HCT116 (cell line): ENCODE results near the gene GSN. TPM values are rescaled to one million over a fixed set of nuclear protein-coding genes. Genes with fewer than 3 reads are reported as not detected.

Source experiments
- ATAC-seq: fragments of 200-7000 bp; cut with Tn5 transposase; 2 replicates; pipeline ENCODE4 v1.9.1; 2020; ENCODE audit warnings: mild to moderate bottlenecking, moderate library complexity
- BruUV-seq: library from RNA; stranded (reverse); fragments of 400-500 nt; replicated peaks from 2 replicates; lab custom pipeline; 2021; lab: Mats Ljungman, UMichigan
- CTCF ChIA-PET: fragments of 300-600 bp; sonication (Branson Sonifier 250); formaldehyde crosslinking; loops from one replicate; lab custom pipeline; 2021; ENCODE audit warnings: antibody characterized with exemption; lab: Charles Lee
- POLR2A ChIA-PET: fragments of 300-600, 350-600 bp; sonication (Branson Sonifier 250); formaldehyde crosslinking; loops from one replicate; lab custom pipeline; 2021; ENCODE audit warnings: antibody characterized with exemption; lab: Charles Lee
- RAD21 ChIA-PET, 2 experiments: fragments of 300-600 bp; sonication (Branson Sonifier 250); formaldehyde crosslinking; loops; one replicate each; lab custom pipeline; 2023; ENCODE audit warnings: low total read pairs in 2 of 2; ENCODE audit not compliant: uncharacterized antibody in 2 of 2, unreplicated experiment in 2 of 2, low non-redundant PET in 1 of 2; lab: Charles Lee
- DNase-seq: peaks from one replicate; pipeline ENCODE4 v3.0.0-alpha.2; 2010; ENCODE audit warnings: low read depth, low spot score
- H2AFZ ChIP-seq: fragments of 200-600 bp; shearing (Covaris generic), sonication (generic); 2 replicates; pipeline ENCODE4 v1.6.1; 2017; ENCODE audit warnings: low read depth, mixed run types, mixed read lengths, antibody characterized with exemption, low read length; ENCODE audit not compliant: poor library complexity, severe bottlenecking
- H3K27ac ChIP-seq: 2 replicates; pipeline ENCODE4 v1.5.1; 2012; ENCODE audit warnings: low read depth, low read length
- H3K27me3 ChIP-seq: fragments of 200-600 bp; sonication (generic); 2 replicates; pipeline ENCODE4 v1.6.1; 2016; ENCODE audit warnings: mixed run types, low read length, mixed read lengths; ENCODE audit not compliant: insufficient read depth
- H3K36me3 ChIP-seq, 2 experiments: fragments of 200-500 bp in 1 of 2; fragments of 200-600 bp in 1 of 2; sonication (Bioruptor generic) in 1 of 2; sonication (generic) in 1 of 2; 2 replicates each; pipeline versions ENCODE4 v1.5.1 to v1.6.1; 2014 to 2016; ENCODE audit warnings: low read length in 2 of 2, inconsistent platforms in 1 of 2, mixed read lengths in 1 of 2, mixed run types in 1 of 2; ENCODE audit not compliant: insufficient read depth in 2 of 2, control insufficient read depth in 1 of 2
- H3K4me1 ChIP-seq, 2 experiments: fragments of 200-600 bp in 1 of 2; sonication (generic) in 1 of 2; 2 replicates each; pipeline versions ENCODE4 v1.5.1 to v1.6.1; 2012 to 2017; ENCODE audit warnings: low read length in 2 of 2, inconsistent platforms in 1 of 2, mild to moderate bottlenecking in 1 of 2, mixed read lengths in 1 of 2, mixed run types in 1 of 2, moderate library complexity in 1 of 2; ENCODE audit not compliant: insufficient read depth in 2 of 2, control insufficient read depth in 1 of 2
- H3K4me2 ChIP-seq: fragments of 200-600 bp; sonication (generic); 2 replicates; pipeline ENCODE4 v1.6.1; 2017; ENCODE audit warnings: mixed run types, low read length, mixed read lengths
- H3K4me3 ChIP-seq, 2 experiments: fragments of 200-600 bp in 1 of 2; sonication (generic) in 1 of 2; replicated peaks in 1 of 2; 2 replicates each; pipeline ENCODE4 v1.5.1; 2011 to 2016; ENCODE audit warnings: low read length in 2 of 2, control low read depth in 1 of 2, low read depth in 1 of 2, mild to moderate bottlenecking in 1 of 2, mixed read lengths in 1 of 2, mixed run types in 1 of 2
- H3K79me2 ChIP-seq: fragments of 200-600 bp; sonication (generic); 2 replicates; pipeline ENCODE4 v1.6.1; 2017; ENCODE audit warnings: mild to moderate bottlenecking, mixed run types, low read length, moderate library complexity, mixed read lengths; ENCODE audit not compliant: insufficient read depth
- H3K9ac ChIP-seq: fragments of 200-600 bp; sonication (generic); 2 replicates; pipeline ENCODE4 v1.6.1; 2016; ENCODE audit warnings: low read length, mixed read lengths
- H3K9me2 ChIP-seq: fragments of 200-600 bp; sonication (generic), shearing (Covaris generic); 2 replicates; pipeline ENCODE4 v1.6.1; 2017; ENCODE audit warnings: mixed run types, mild to moderate bottlenecking, moderate library complexity; ENCODE audit not compliant: insufficient read depth
- H3K9me3 ChIP-seq, 2 experiments: fragments of 200-500 bp in 1 of 2; fragments of 200-600 bp in 1 of 2; sonication (Bioruptor generic) in 1 of 2; sonication (generic) in 1 of 2; 2 replicates each; pipeline ENCODE4 v1.6.1; 2014 to 2017; ENCODE audit warnings: low read length in 2 of 2, mixed read lengths in 2 of 2, inconsistent platforms in 1 of 2, low read depth in 1 of 2, mild to moderate bottlenecking in 1 of 2, mixed run types in 1 of 2, moderate library complexity in 1 of 2; ENCODE audit not compliant: control insufficient read depth in 1 of 2, insufficient read depth in 1 of 2
- H4K20me1 ChIP-seq: fragments of 200-600 bp; sonication (generic), shearing (Covaris generic); 2 replicates; pipeline ENCODE4 v1.6.1; 2017; ENCODE audit warnings: mixed run types, mild to moderate bottlenecking, moderate library complexity; ENCODE audit not compliant: insufficient read depth
- ATF3 ChIP-seq: IDR thresholded peaks from 2 replicates; pipeline ENCODE4 v1.6.1; 2012
- CBX3 ChIP-seq: IDR thresholded peaks from 2 replicates; pipeline ENCODE4 v1.6.1; 2012; ENCODE audit warnings: low read depth
- CTCF ChIP-seq, 3 experiments: fragments of 200-600 bp in 1 of 3; sonication (generic) in 1 of 3; IDR thresholded peaks in 2 of 3; conservative IDR thresholded peaks in 1 of 3; 2 replicates each; pipeline ENCODE4 v1.5.1; 2012 to 2017; ENCODE audit warnings: low read depth in 2 of 3, low read length in 2 of 3, antibody characterized with exemption in 1 of 3, borderline replicate concordance in 1 of 3, control low read depth in 1 of 3, mild to moderate bottlenecking in 1 of 3, mixed read lengths in 1 of 3, mixed run types in 1 of 3, moderate library complexity in 1 of 3; ENCODE audit not compliant: insufficient read depth in 1 of 3
- EGR1 ChIP-seq: IDR thresholded peaks from 2 replicates; pipeline ENCODE4 v1.6.1; 2012; ENCODE audit warnings: low read depth
- ELF1 ChIP-seq: IDR thresholded peaks from 2 replicates; pipeline ENCODE4 v1.6.1; 2012; ENCODE audit warnings: low read depth, borderline replicate concordance
- EZH2 ChIP-seq: fragments of 200-600 bp; sonication (generic); IDR thresholded peaks from 2 replicates; pipeline ENCODE4 v1.6.1; 2017; ENCODE audit warnings: antibody characterized with exemption, mixed run types
- EZH2phosphoT487 ChIP-seq: fragments of 200-600 bp; IDR thresholded peaks from 2 replicates; pipeline ENCODE4 v1.6.1; 2018; ENCODE audit warnings: antibody characterized with exemption, borderline replicate concordance
- FOSL1 ChIP-seq: IDR thresholded peaks from 2 replicates; pipeline ENCODE4 v1.6.1; 2012; ENCODE audit warnings: low read depth
- JUND ChIP-seq: IDR thresholded peaks from 2 replicates; pipeline ENCODE4 v1.6.1; 2012
- MAX ChIP-seq: IDR thresholded peaks from 2 replicates; pipeline ENCODE4 v1.6.1; 2012
- POLR2A ChIP-seq: IDR thresholded peaks from 2 replicates; pipeline ENCODE4 v1.7.0; 2011; ENCODE audit warnings: borderline replicate concordance; ENCODE audit not compliant: insufficient read depth, insufficient read length; ENCODE audit errors: extremely low read depth
- POLR2AphosphoS5 ChIP-seq: IDR thresholded peaks from 2 replicates; pipeline ENCODE4 v1.6.1; 2011; ENCODE audit warnings: mild to moderate bottlenecking, low read depth, low read length, moderate library complexity
- REST ChIP-seq: IDR thresholded peaks from 2 replicates; pipeline ENCODE4 v1.6.1; 2012; ENCODE audit warnings: low read depth
- SIN3A ChIP-seq: IDR thresholded peaks from 2 replicates; pipeline ENCODE4 v1.6.1; 2012; ENCODE audit warnings: low read depth
- SP1 ChIP-seq: IDR thresholded peaks from 2 replicates; pipeline ENCODE4 v1.6.1; 2012; ENCODE audit warnings: low read depth
- SRF ChIP-seq: IDR thresholded peaks from 2 replicates; pipeline ENCODE4 v1.6.1; 2012; ENCODE audit warnings: low read depth
- TCF7L2 ChIP-seq: IDR thresholded peaks from 2 replicates; pipeline ENCODE4 v1.7.0; 2011; ENCODE audit warnings: borderline replicate concordance, inconsistent platforms; ENCODE audit not compliant: insufficient read depth, insufficient read length; ENCODE audit errors: extremely low read depth
- YY1 ChIP-seq: IDR thresholded peaks from 2 replicates; pipeline ENCODE4 v1.6.1; 2011; ENCODE audit warnings: low read length, low read depth, moderate library complexity, mild to moderate bottlenecking; ENCODE audit not compliant: insufficient replicate concordance; ENCODE audit errors: extremely low read depth
- ZBTB33 ChIP-seq: IDR thresholded peaks from 2 replicates; pipeline ENCODE4 v1.6.1; 2011; ENCODE audit warnings: mild to moderate bottlenecking, low read length, moderate library complexity; ENCODE audit not compliant: insufficient replicate concordance; ENCODE audit errors: extremely low read depth
- ZFX ChIP-seq: fragments of 450-650 bp; IDR thresholded peaks from 2 replicates; pipeline ENCODE4 v1.6.1; 2017
- intact Hi-C: fragments of 100-400 bp; cut with micrococcal nuclease; formaldehyde crosslinking; loops from 2 replicates; pipeline ENCODE4 v1.10.0; 2022
- total RNA-seq: library from RNA; stranded (reverse); gene quantifications from one replicate; pipeline ENCODE4 v1.2.1, GENCODE V29; 2021; ENCODE audit not compliant: unreplicated experiment

Gene GSN
- total RNA-seq, 1 experiment from 2014 or later = 71.3 TPM

- Histone ChIP-seq H3K27me3 (no peaks in the 10 kb centered on the region), H3K4me3 (no peak overlapping the region), H3K4me2 (no peak overlapping the region), H3K36me3 (no peaks in the 10 kb centered on the region), H3K79me2 (no peaks in the 10 kb centered on the region), H3K9ac (no peak overlapping the region), H4K20me1 (no peaks in the 10 kb centered on the region), H2AFZ (no peak overlapping the region), H3K9me3 (no peaks in the 10 kb centered on the region), H3K9me2 (no peaks in the 10 kb centered on the region), H3K27ac (no peak overlapping the region), H3K4me1 (peaks cover 0 to 15% of the 10 kb centered on the region in 2 experiments; a peak in 1 of 4 replicates)
- TF ChIP-seq TCF7L2 (no peak), POLR2AphosphoS5 (no peak), YY1 (no peak), JUND (no peak), EGR1 (no peak), EZH2 (no peak), ZBTB33 (no peak), FOSL1 (no peak), MAX (no peak), POLR2A (no peak), SIN3A (no peak), ZFX (no peak), SRF (no peak), CTCF (IDR thresholded peaks at IDR 0.05 in 2 of 3, conservative IDR thresholded peaks at IDR 0.05 in 1 of 3; ENCODE audit: borderline replicate concordance in 1 of 3, insufficient read depth in 1 of 3, low read depth in 2 of 3, low read length in 2 of 3) (no peak), EZH2phosphoT487 (no peak), ELF1 (no peak), REST (no peak), SP1 (no peak), CBX3 (no peak), ATF3 (no peak)
- CTCF ChIA-PET = no interaction called here
- no peak for DNase-seq
- RAD21 ChIA-PET = no interaction called here
- no TSS peak for BruUV-seq
- POLR2A ChIA-PET = no interaction called here
- intact Hi-C loops = no loop called here
- no peak for ATAC-seq
These were observed 103.6 kb downstream of the GSN start for GRCh38 chr9:121371495-121372061.
